ENCODE measurements around the gene SMCO2.

- TF ChIP-seq CTCF (IDR thresholded peaks at IDR 0.05) (no peak), POLR2AphosphoS5 (IDR thresholded peaks at IDR 0.05; ENCODE audit: insufficient read depth in 1 of 2, low read depth in 1 of 2) (no peak)
Measured at GRCh38 chr12:27431185-27431584, 15.4 kb upstream of the SMCO2 start.
